ENCODE data around the gene SNX4.
"Not testable (repeated sequence)": the region's sequence is repeated elsewhere in the genome, so short reads cannot be mapped to it uniquely, and the experiment has no call there.

The SNX4 gene

GRCh38 chr3:125519678-125520562 is at the start of gene SNX4:
Gene SNX4 (minus strand): TSS chr3:125520202. CDS start chr3:125520172, 30 bp downstream.
- peak; percentile 90 for DNase-seq (ENCODE audit: low spot score)

DNA sequence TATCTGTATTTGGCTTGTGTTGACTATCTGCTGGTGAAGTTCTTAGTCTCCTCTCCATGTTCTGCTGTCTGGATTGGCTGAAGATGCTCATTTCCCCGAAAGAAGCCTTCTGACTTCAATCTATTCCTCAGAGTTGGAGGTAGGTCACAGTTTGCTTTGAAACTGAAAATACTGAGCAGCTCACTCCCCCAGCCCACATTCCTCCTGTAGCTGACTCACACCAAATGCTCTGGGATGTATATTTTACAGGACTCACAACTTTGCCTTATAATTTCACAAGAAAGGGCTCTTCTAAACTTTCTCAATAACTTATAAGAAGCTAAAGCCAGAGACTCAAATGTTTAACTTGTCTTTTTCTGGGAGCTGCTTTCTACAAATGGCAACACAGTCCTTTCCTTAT is 36.3 kb upstream of the SNX4 start:
- DNase-seq (ENCODE audit: low spot score) = peak; percentile 57

- DNase-seq (ENCODE audit: low spot score) = no peak
Observed at GRCh38 chr3:125552401-125552800, 32.4 kb upstream of the SNX4 start.

- DNase-seq (ENCODE audit: low spot score) = no peak
Observed at GRCh38 chr3:125528920-125529319, 8.9 kb upstream of the SNX4 start.

GRCh38 chr3:125525153-125525552 is 5.2 kb upstream of the SNX4 start:
- DNase-seq (ENCODE audit: low spot score) = no peak

DNA sequence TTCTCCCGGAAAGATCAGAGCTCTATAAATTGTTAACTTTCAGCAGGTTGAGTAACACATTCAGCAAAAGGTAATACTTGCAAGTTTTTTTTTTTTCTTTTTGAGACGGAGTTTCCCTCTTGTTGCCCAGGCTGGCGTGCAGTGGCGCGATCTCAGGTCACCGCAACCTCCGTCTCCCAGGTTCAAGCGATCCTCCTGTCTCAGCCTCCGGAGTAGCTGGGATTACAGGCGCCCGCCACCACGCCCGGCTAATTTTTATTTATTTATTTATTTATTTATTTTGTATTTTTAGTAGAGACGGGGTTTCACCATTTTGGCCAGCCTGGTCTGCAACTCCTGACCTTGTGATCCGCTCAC is 539 bp upstream of the SNX4 start:
- DNase-seq (ENCODE audit: low spot score) = not testable (repeated sequence)

DNA sequence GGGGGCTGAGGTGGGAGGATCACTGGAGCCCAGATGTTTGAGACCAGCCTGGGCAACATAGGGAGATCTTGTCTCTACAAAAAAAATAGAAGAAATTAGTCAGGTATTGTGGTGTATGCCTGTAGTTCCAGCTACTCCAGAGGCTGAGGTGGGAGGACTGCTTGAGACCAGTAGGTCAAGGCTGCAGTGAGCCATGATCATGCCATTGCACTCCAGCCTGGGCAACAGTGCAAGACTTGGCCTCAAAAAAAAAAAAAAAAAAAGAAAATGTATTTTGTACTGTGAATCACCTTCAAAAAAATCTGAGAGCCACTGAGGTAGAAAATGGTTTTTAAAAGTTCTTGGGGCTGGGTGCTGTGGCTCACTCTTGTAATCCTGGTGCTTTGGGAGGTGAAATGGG is 4.6 kb downstream of the SNX4 start:
- no peak for DNase-seq (ENCODE audit: low spot score)

DNA sequence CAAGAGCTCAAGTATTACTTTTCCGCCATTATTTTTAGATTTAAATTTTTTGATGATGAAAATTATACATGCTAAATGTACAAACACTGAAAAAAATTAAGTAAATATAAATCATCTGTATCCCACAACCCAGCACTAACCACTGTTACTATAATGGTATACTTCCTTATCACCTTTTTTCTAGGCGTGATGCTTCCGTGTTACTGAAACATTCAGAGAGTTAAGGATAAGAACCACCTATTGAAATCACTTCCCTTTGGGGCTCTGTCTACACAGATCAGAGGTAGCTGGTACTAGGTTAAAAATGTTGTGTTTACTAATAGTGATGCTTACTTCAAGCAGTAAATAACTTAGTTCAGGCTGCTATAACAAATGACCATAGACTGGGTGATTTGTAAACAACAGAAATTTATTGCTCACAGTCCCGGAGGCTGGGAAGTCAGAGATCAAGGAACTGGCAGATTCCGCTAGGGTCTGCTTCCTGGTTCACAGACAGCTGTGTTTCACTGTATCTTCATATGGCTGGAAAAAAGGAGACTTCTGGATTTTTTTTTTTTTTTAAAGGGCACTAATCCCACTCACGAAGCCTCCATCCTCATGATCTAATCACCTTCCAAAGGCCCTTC is 6.4 kb downstream of the SNX4 start:
- no peak for DNase-seq (ENCODE audit: low spot score)

- DNase-seq (ENCODE audit: low spot score) = peak; percentile 15
Observed at GRCh38 chr3:125512135-125512920, 7.7 kb downstream of the SNX4 start.

- no peak for DNase-seq (ENCODE audit: low spot score)
Observed at GRCh38 chr3:125511420-125512118, 8.4 kb downstream of the SNX4 start.

DNA sequence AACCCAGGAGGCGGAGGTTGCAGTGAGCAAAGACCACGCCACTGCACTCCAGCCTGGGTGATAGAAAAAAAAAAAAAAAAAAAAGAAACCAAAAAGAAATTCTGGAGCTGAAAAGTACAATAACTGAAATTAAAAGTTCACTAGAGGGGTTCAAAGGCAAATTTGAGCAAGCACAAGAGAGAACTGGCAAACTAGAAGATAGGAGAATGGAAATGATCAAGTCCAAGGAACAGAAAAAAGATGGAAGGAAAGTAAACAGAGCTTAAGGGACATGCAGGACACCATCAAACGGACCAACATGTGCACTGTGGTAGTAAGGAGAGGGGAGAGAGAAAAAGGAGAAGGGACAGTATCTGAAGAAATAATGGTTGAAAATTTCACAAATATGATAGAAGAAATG is 12.9 kb downstream of the SNX4 start:
- DNase-seq (ENCODE audit: low spot score) = no peak

DNA sequence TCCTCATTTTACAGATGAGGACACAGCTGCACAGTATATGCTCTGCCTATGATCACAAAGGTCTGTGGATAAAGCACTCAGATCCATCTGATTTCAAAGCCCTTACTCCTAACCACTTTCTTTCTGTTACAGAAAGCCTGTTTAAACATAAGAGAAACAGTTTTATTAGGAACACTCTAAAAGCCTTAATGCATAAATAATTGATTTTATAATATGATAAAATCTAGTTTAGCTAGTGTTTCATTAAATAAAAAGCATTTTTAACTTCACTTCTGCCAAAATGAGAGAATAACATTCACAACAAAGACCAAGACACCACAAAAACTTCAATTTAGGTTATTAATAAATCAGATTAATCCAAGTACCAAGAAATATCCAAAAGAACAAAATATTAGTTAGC is 21.4 kb downstream of the SNX4 start:
- DNase-seq (ENCODE audit: low spot score) = no peak

GRCh38 chr3:125496701-125497100 is 23.3 kb downstream of the SNX4 start:
- no peak for DNase-seq (ENCODE audit: low spot score)

DNA sequence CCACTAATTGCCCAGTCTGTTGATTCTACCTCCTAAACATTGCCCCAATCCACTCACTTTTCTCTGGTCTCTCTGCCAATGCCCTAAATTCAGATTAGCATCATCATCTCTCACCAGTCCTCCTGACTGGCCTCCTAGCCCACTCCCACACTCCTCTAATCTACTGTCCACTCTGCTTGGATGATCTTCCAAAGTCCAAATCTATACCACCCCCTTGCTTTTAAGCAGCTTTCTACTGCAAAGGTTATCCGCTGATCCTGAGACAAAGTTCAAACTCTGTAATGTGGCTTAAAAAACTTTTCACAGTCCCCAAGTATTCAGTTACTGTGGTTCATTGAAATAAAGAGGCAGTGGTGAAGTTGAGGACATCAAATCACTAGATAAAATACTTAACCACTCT is 37.6 kb downstream of the SNX4 start:
- no peak for DNase-seq (ENCODE audit: low spot score)

DNA sequence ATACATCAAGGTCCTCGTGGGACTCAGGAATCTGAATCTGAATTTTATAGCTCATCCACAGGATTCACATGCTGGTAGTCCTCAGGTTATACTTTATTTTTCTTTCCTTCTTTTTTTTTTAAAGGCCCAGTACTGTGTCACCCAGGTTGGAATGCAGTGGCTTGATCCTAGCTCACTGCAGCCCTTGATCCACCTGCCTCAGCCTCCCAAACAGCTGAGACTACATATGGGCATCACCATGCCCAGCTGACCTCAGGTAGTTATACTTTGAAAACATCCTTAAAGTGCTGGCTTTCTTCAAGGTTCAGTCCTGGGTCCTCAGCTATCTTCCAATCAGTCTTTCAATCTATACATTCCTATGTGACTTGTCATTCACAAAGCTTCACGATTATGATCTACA is 38.2 kb downstream of the SNX4 start:
- no peak for DNase-seq (ENCODE audit: low spot score)

DNA sequence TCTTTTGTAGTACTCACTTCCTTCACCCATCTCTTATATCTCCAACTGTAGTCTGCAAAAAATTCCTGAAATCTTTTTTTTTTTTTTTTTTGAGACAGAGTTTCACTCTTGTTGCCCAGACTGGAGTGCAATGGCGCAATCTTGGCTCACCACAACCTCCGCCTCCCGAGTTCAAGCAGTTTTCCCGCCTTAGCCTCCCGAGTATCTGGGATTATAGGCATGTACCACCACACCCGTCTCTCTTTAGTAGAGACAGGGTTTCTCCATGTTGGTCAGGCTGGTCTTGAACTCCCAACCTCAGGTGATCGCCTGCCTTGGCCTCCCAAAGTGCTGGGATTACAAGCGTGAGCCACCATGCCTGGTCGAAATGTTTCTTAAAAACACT is 38.6 kb downstream of the SNX4 start:
- DNase-seq (ENCODE audit: low spot score) = not testable (repeated sequence)

- no peak for DNase-seq (ENCODE audit: low spot score)
Observed at GRCh38 chr3:125480656-125481374, 39.2 kb downstream of the SNX4 start.

- DNase-seq (ENCODE audit: low spot score) = no peak
Observed at GRCh38 chr3:125479091-125479490, 40.9 kb downstream of the SNX4 start.

GRCh38 chr3:125478326-125478725 is 41.7 kb downstream of the SNX4 start:
- DNase-seq (ENCODE audit: low spot score) = no peak

GRCh38 chr3:125477701-125478100 is 42.3 kb downstream of the SNX4 start:
- DNase-seq (ENCODE audit: low spot score) = no peak

DNA sequence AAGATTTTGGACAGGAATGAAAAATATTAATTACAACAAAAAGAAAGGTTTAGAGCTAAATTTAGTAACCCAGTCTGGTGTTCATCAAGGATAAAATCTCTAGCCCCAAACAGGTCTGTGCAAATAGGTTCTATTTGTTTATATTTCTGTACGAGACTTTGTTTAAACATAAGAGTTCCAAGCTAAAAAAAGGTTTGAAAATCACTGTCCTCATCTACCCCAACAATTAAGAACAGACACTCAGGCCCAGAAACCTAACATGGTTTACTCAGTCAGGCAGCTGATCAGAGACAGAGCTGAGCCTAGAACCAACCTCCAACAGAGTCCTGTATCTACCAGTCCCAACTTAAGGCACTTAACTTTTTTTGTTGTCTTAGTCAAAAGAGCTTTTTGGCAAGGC is 49.3 kb downstream of the SNX4 start:
- DNase-seq (ENCODE audit: low spot score) = no peak
